Osteocyte (in vitro differentiated cells): ENCODE measurements around the gene SLC39A12. TPM values are rescaled to one million over a fixed set of nuclear protein-coding genes. Genes with fewer than 3 reads are reported as not detected.

ENCODE experiments used
- DNase-seq: peaks from one replicate; pipeline ENCODE4 v3.0.0; 2021; ENCODE audit warnings: mixed read lengths; ENCODE audit not compliant: unreplicated experiment; ENCODE audit errors: extremely low spot score
- H3K27ac Mint-ChIP-seq: one replicate; pipeline ENCODE4 v1.8.0; 2021; ENCODE audit warnings: mild to moderate bottlenecking, mixed read lengths; ENCODE audit not compliant: unreplicated experiment
- H3K27me3 Mint-ChIP-seq: one replicate; pipeline ENCODE4 v1.8.0; 2021; ENCODE audit warnings: mixed read lengths; ENCODE audit not compliant: unreplicated experiment
- H3K36me3 Mint-ChIP-seq: one replicate; pipeline ENCODE4 v1.8.0; 2021; ENCODE audit warnings: mixed read lengths; ENCODE audit not compliant: unreplicated experiment
- H3K4me1 Mint-ChIP-seq: one replicate; pipeline ENCODE4 v1.8.0; 2021; ENCODE audit warnings: mixed read lengths; ENCODE audit not compliant: unreplicated experiment
- H3K4me3 Mint-ChIP-seq: one replicate; pipeline ENCODE4 v1.8.0; 2021; ENCODE audit warnings: mild to moderate bottlenecking, moderate library complexity, mixed read lengths; ENCODE audit not compliant: unreplicated experiment
- H3K9me3 Mint-ChIP-seq: one replicate; pipeline ENCODE4 v1.8.0; 2021; ENCODE audit warnings: mixed read lengths; ENCODE audit not compliant: unreplicated experiment
- CTCF ChIP-seq: fragments of 200-600 bp; sonication (generic); IDR thresholded peaks from 2 replicates; pipeline ENCODE4 v1.5.0; 2021; ENCODE audit warnings: antibody characterized with exemption, mild to moderate bottlenecking, moderate library complexity
- total RNA-seq: library from RNA; stranded (reverse); gene quantifications from 2 replicates; pipeline ENCODE4 v1.2.1, GENCODE V29; 2021

SLC39A12 gene
- total RNA-seq, 1 donor from 2014 or later = not detected

DNA sequence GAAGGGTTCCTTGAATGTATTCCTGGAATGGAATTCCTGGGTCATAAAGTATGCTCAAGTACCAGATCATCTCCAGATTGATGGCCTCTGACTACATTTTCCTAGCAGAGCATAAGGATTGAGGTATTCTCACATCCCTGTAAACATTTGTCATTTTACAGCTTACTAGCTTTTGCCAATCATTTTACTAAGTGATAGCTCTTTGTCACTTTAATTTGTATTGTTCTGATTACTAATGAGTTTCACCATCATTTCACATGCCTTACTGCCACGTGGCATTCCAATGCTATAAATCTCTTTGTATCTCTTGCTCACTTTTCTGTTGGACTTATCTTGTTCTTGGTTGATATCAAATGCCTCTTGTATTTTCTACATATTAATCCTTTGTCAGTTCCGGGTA, 119.9 kb downstream of the SLC39A12 start:
- peaks cover 5% of the 10 kb centered on the region for H3K4me1 Mint-ChIP-seq
- no peaks in the 10 kb centered on the region for H3K36me3 Mint-ChIP-seq
- no peak for DNase-seq
- H3K9me3 Mint-ChIP-seq = no peaks in the 10 kb centered on the region
- TF ChIP-seq CTCF = no peak
- H3K4me3 Mint-ChIP-seq = no peak overlapping the region
- peaks cover 10% of the 10 kb centered on the region for H3K27me3 Mint-ChIP-seq
- H3K27ac Mint-ChIP-seq = no peak overlapping the region

DNA sequence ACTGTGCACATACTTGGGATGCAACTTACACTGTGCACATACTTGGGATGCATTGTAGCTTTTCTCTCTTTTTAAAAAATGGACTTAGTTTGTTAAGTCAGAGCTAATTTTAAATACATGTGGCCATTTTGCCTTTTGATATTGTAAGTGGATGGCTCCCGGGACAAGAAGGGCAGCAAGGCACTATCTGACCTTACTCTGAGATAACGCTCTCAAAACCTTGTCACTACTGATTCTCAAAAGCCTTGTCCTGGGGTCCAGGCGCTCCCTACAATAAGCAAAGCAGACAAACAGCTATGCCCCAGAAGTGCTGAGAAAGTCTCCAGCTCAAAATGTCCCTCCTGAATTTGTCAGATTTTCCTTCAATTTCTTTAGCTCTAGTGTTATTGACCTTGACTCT, 121.6 kb downstream of the SLC39A12 start:
- H3K4me1 Mint-ChIP-seq = no peaks in the 10 kb centered on the region
- H3K4me3 Mint-ChIP-seq = no peak overlapping the region
- H3K9me3 Mint-ChIP-seq = no peaks in the 10 kb centered on the region
- no peak for TF ChIP-seq CTCF
- DNase-seq = no peak
- peaks cover 15% of the 10 kb centered on the region for H3K27me3 Mint-ChIP-seq
- no peak overlapping the region for H3K27ac Mint-ChIP-seq
- no peaks in the 10 kb centered on the region for H3K36me3 Mint-ChIP-seq

GRCh38 chr10:18075881-18076280, 124.2 kb downstream of the SLC39A12 start:
- H3K36me3 Mint-ChIP-seq = no peaks in the 10 kb centered on the region
- H3K27ac Mint-ChIP-seq = no peak overlapping the region
- no peak for DNase-seq
- TF ChIP-seq CTCF = no peak
- no peaks in the 10 kb centered on the region for H3K9me3 Mint-ChIP-seq
- no peaks in the 10 kb centered on the region for H3K4me1 Mint-ChIP-seq
- peaks cover 15% of the 10 kb centered on the region for H3K27me3 Mint-ChIP-seq
- no peak overlapping the region for H3K4me3 Mint-ChIP-seq

DNA sequence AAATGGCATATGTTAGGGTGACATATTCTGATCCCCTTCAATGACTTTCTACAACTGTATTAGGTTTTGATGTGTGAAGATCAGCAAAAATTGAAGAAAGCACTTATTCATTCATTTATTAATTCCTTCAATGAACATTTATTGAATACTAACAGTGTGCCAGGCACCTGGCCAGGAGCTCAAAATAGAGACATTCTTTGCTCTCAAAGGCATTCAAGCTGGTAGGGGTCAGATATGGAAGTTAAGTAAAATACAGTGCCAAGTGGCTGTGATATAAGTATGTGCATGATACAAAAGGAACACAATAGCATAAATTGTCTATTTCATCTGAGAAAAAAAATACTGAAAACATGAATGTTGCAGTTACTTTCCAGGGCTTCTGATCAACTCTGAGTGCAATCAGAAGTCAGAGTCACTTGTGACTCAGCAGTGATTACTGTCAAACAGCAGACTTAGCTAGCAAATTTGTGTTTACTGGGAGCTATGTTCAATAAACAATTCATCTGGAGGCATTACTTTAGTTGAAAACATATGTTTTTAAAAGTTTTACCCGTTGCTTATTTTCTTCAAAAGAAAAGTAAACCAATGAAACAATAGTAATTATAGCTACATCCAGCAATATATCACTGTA, 128.1 kb downstream of the SLC39A12 start:
- no peaks in the 10 kb centered on the region for H3K36me3 Mint-ChIP-seq
- H3K4me1 Mint-ChIP-seq = no peaks in the 10 kb centered on the region
- no peak for DNase-seq
- H3K27me3 Mint-ChIP-seq = peaks cover 37% of the 10 kb centered on the region
- no peak overlapping the region for H3K4me3 Mint-ChIP-seq
- no peak overlapping the region for H3K27ac Mint-ChIP-seq
- no peaks in the 10 kb centered on the region for H3K9me3 Mint-ChIP-seq
- TF ChIP-seq CTCF = no peak

DNA sequence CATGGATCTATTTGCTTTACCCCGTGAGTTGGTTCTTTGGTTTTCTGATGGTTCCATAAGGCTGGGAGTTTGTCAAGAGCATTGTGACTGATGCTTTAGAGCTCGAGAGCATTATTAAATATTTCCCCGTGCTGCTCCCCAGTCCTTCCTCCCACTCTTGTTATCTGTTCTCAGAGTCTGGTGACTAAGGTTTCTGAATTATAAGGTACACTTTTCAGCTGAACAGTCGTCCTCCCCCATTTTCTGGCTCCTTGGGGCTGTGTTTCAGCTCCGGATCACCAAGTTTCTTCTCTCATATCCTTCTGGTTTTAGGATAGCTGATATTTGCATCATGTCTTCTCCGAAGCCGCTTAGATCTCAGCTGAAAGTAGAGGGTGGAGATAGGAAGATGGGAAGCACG, 130.7 kb downstream of the SLC39A12 start:
- TF ChIP-seq CTCF = no peak
- Mint-ChIP-seq H3K4me1 (no peaks in the 10 kb centered on the region), H3K27ac (no peak overlapping the region), H3K4me3 (no peak overlapping the region), H3K9me3 (no peaks in the 10 kb centered on the region), H3K36me3 (no peaks in the 10 kb centered on the region), H3K27me3 (peaks cover 35% of the 10 kb centered on the region)
- DNase-seq = no peak
